NCI-H2196 (cell line): ENCODE measurements around the gene SDC3.

ENCODE experiments used
- DNase-seq: peaks from one replicate; lab custom pipeline; 2025; ENCODE audit not compliant: unreplicated experiment; lab: John Stamatoyannopoulos, UW

SDC3 gene

GRCh38 chr1:30891227-30891552 is 17.4 kb downstream of the SDC3 start:
- no peak for DNase-seq

DNA sequence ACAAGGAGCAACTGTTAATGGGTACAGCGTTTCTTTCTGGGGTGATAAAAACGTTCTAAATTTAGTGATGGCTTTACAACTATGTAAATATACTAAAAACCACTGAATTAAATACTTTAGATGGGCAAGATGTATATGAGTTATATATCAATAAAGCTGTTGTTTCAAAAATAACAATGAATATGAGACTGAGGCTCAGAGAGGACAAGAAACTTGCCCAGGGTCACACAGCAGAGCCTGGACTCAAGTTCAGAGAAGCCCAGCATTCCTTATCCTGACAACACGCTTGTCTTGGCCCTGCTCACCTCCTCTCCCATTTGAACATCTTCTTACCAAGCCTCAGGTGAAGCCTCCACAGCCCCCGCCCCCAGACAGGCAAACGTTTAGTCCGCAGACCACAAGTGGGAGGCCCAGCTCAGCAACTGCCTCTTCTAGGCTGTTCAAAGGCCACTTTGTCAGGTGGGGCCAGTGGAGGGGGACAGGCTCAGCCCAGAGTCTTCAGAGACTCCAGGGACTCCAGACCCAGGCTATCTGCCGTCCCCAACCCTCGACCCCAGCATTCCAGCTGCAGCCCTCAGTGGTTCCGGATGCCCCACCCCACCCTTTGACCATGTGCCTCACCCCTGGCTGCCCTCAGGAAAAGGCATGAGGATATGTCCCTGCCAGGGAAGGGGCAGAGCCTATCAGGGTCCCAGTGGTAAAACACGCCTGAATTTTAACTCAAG is 17.9 kb downstream of the SDC3 start:
- DNase-seq: no peak

- DNase-seq: no peak
These were observed 19.0 kb downstream of the SDC3 start for GRCh38 chr1:30889511-30889910.

- no peak for DNase-seq
These were observed 19.6 kb downstream of the SDC3 start for GRCh38 chr1:30888975-30889374.

- DNase-seq: no peak
These were observed 20.2 kb downstream of the SDC3 start for GRCh38 chr1:30888391-30888790.

DNA sequence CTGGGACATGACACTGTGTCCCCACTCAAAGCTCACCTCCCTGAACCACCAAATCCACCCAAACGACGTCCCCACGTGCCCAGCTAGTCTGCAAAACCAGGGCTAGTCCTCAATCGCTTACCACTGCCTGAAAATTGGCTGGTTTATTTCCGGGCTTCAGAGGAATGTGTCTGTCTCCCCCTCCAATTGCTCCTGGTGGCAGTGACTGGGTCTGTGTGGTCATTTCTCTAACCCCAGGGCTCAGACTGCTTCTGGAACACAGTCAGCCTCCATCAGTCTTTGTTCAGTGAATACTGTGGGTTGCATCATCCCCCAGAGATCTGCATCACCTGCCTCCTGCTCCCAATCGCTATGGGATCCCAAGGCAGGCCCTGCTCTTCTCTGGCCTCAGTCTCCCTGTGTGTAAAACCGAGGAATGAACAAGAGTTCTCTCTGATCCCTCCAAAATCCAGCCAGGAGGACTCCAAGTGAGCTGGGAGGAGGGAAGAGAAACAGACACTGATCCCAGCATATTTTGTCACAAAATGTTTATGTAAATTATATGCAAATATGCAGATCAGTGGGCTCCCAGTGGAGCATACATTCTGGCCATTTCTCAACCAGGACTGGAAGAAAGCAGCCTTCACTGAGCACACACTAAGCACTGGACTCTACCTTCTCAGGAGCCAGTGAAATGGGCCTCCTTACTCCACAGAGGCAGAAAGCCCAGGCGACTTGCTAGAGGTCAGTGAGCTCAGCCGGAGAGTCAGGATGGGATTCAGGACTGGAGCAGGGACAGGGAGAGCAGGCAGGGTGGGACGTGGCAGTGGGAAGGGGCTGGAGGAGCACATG is 20.9 kb downstream of the SDC3 start:
- no peak for DNase-seq

- peak; percentile 38 for DNase-seq
These were observed 21.7 kb downstream of the SDC3 start for GRCh38 chr1:30886710-30887428.

GRCh38 chr1:30885570-30886522 is 22.7 kb downstream of the SDC3 start:
- DNase-seq: no peak

- DNase-seq: no peak
These were observed 23.8 kb downstream of the SDC3 start for GRCh38 chr1:30884723-30885122.

- no peak for DNase-seq
These were observed 25.0 kb downstream of the SDC3 start for GRCh38 chr1:30883389-30884172.

- no peak for DNase-seq
These were observed 25.7 kb downstream of the SDC3 start for GRCh38 chr1:30882678-30883388.

- DNase-seq: no peak
These were observed 27.0 kb downstream of the SDC3 start for GRCh38 chr1:30881319-30882181.

- no peak for DNase-seq
These were observed 27.8 kb downstream of the SDC3 start for GRCh38 chr1:30880678-30881318.

DNA sequence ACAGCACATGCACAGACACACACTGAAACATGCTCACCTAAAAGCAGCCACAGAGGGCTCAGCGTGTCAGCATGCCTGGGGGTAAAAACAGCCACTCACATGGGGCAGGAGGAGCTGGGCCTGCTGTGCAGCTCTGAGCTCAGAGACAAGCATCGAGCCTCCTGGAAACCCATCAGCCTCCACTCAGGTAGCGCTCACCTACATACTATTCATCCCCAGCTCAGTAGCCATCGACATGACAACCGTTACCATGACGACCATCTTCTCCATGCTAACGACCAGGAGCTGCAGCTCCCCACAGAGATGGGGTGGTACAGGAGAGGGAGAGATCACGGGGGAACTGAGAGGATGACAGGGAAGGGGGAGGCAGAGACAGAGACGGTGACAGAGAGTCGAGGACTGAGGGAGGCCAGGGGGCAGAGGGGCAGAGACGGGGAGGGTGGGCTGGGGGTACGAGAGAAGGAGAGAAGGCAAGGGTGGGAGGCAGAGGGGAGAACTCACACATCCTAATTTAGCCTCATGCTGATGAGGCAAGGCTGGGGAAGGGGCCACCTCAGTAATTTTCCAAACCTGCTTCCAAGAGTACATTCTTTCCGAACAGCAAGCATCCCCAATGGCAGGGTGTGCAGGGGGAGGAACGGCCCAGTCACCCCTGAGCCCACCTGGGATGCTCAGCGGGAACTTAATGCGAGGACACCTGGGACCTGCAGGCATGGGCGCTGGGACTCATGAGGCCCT is 28.4 kb downstream of the SDC3 start:
- DNase-seq: peak; percentile 69

DNA sequence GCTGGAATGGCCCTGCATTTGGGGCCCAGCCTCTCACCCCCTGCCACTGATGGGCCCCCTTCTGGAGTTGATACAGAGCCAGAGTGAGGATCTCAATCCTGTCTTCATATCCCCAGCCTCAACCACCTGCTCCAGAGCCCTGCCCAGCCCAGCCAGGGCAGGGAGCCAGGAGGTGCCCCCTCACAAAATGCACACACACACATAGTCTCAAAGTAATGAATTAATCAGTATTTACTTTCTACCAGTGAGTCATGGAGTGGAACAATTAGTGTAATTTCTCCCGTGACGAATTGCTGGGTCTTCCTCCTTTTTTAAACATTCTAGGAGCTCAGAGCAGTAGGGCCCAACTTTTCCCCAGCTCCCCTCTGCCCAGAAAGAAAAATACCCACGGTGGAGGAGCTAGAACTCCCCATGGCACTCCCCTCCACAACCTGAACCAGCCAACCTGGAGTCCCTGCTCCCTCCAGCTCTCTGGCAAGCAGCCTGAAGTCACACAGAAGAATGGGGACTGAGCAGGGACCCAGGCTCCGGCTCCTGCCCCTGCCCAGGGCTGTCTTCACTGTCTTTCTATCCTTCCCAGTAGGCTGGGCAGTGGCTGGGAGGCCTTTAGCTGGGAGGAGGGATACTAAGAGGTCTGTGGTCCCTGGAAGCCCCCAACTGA is 29.3 kb downstream of the SDC3 start:
- no peak for DNase-seq

GRCh38 chr1:30878559-30878958 is 30.0 kb downstream of the SDC3 start:
- no peak for DNase-seq

DNA sequence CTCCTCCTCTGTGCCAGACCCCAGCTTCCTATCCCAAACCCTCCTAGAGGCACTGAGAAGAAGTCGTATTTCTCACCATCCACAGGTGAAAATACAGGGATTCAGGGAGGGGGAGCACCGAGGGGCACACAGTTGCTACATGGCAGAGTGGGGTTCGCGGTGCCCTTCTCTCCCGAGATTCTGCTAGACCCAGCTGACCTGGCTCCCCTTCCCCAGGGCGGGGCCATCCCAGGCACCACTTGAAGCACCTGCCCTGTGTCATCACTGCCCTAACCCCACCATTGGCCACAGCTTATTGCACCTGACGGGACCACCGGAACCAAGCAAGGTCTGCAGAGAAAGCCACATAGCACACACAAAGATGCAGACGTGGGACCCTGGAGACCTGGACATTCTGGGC is 30.5 kb downstream of the SDC3 start:
- no peak for DNase-seq
